ENCODE measurements around the gene GLOD5. TPM values are rescaled to one million over a fixed set of nuclear protein-coding genes. Genes with fewer than 3 reads are reported as not detected.

Gene GLOD5
- total RNA-seq, 2 donors from 2014 or later = 4.0 to 9.0 TPM

GRCh38 chrX:48786825-48787504 is 25.4 kb downstream of the GLOD5 start:
- Histone ChIP-seq H3K4me3 (no peak overlapping the region), H3K9ac (ENCODE audit: low read depth in 2 of 2, low read length in 2 of 2) (no peak overlapping the region), H3K36me3 (no peaks in the 10 kb centered on the region), H3K27ac (no peak overlapping the region), H3K9me3 (no peaks in the 10 kb centered on the region), H3K4me1 (no peaks in the 10 kb centered on the region), H3K27me3 (peaks cover 4% of the 10 kb centered on the region)
- TF ChIP-seq, protein P1, sequence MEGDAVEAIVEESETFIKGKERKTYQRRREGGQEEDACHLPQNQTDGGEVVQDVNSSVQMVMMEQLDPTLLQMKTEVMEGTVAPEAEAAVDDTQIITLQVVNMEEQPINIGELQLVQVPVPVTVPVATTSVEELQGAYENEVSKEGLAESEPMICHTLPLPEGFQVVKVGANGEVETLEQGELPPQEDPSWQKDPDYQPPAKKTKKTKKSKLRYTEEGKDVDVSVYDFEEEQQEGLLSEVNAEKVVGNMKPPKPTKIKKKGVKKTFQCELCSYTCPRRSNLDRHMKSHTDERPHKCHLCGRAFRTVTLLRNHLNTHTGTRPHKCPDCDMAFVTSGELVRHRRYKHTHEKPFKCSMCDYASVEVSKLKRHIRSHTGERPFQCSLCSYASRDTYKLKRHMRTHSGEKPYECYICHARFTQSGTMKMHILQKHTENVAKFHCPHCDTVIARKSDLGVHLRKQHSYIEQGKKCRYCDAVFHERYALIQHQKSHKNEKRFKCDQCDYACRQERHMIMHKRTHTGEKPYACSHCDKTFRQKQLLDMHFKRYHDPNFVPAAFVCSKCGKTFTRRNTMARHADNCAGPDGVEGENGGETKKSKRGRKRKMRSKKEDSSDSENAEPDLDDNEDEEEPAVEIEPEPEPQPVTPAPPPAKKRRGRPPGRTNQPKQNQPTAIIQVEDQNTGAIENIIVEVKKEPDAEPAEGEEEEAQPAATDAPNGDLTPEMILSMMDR (IDR thresholded peaks at IDR 0.05) = no peak
- intact Hi-C loops (cut with DNase I) = no loop called here
- DNase-seq = no peak

DNA sequence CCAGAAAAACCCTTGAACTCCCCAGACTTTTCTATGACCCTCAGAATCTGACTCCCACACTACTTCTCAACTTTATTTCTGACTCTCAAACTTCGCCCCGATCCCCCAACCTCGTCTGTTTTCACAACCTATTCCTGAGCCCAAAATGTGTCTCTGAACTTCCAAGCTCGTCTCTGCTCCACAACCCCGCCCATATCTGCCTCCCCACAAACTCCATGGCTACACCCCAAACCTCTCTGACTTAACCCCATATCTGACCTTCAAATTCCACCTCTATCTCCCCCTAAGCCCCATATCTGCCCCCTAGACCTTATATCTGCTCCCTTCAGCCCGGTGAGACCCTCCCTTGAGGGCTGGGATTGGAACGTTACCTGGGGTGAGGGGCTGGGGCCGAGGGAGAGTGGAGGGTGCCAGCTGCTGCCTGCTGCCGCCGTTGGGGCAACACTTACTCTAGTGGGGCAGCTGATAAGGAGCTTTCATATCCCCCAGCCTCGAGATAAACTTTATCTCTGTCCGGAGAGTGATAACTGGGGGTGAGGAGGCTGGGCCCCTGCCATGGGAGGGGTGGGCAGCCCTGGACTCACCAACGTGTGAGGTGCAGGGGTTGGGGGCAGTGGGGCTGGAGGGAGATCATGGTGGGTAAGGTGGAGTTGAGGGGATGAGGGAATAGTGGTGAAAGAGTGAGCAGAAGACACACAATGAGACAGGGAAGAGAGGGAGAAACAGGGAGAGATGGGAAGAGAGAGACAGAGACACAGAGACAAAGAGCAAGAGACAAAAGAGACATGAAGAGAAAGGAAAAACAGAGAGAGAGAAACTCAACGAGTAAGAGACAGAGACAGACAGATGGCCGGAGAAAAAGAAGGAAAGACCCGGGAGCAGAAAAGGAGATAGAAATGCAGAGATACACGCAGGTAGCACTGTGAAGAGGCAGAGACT is 26.2 kb downstream of the GLOD5 start:
- H3K9me3 ChIP-seq = no peaks in the 10 kb centered on the region
- no peak for DNase-seq
- TF ChIP-seq, protein P1 (IDR thresholded peaks at IDR 0.05) = no peak
- no peak overlapping the region for H3K9ac ChIP-seq (ENCODE audit: low read depth in 2 of 2, low read length in 2 of 2)
- H3K27ac ChIP-seq = no peak overlapping the region
- no peak overlapping the region for H3K4me3 ChIP-seq
- H3K4me1 ChIP-seq = no peaks in the 10 kb centered on the region
- H3K36me3 ChIP-seq = no peaks in the 10 kb centered on the region
- peaks cover 4% of the 10 kb centered on the region for H3K27me3 ChIP-seq
- intact Hi-C loops (cut with DNase I) = no loop called here

DNA sequence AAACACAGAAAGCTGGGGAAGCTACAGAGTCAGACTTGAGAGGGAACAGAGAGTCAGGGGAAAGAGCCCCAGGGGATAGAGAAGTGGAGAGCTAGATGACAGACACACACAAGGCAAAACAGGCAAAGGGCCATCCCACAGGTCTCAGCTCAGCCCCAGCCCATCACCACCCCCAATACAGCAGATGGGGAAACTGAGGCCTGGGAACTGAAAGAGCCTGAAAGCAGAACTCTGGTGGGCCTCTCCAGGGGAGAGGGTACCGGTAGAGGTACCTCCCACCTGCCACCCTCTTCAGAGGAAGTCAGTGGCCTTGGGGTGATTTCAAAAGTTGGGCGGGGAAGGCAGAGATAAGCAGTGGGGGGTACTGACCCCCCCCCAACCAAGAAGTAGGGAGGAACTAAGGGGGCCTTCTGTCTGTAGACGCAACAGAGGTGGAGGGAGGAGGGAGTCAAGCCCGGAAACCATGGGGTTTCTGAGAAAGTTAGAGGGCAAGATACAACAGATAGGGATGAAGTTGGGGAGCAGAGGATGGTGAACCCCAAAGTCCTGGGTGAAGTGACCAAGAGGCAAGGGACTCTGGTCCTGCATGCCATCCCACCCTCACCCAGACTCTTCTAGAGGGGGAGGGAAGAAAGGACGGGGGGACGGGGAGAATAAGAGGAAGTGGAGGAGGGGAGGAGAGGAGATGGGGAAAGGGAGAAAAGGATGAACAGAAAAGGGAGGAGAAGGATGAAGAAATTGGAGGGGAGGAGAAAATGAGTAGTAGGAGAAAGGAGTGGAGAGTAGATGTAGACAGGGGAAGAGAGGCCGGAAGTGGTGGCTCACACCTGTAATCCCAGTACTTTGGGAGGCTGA is 28.0 kb downstream of the GLOD5 start:
- Histone ChIP-seq H3K27ac (no peak overlapping the region), H3K36me3 (no peaks in the 10 kb centered on the region), H3K4me3 (no peak overlapping the region), H3K27me3 (peaks cover 4% of the 10 kb centered on the region), H3K4me1 (no peaks in the 10 kb centered on the region), H3K9ac (ENCODE audit: low read depth in 2 of 2, low read length in 2 of 2) (no peak overlapping the region), H3K9me3 (no peaks in the 10 kb centered on the region)
- TF ChIP-seq, protein P1 (IDR thresholded peaks at IDR 0.05) = no peak
- no peak for DNase-seq
- intact Hi-C loops (cut with DNase I) = no loop called here

GRCh38 chrX:48790477-48790876 is 28.9 kb downstream of the GLOD5 start:
- no peaks in the 10 kb centered on the region for H3K9me3 ChIP-seq
- no peak overlapping the region for H3K9ac ChIP-seq (ENCODE audit: low read depth in 2 of 2, low read length in 2 of 2)
- DNase-seq = no peak
- no peaks in the 10 kb centered on the region for H3K36me3 ChIP-seq
- intact Hi-C loops (cut with DNase I) = no loop called here
- TF ChIP-seq, protein P1 (IDR thresholded peaks at IDR 0.05) = no peak
- no peak overlapping the region for H3K4me3 ChIP-seq
- no peaks in the 10 kb centered on the region for H3K4me1 ChIP-seq
- H3K27me3 ChIP-seq = peaks cover 4% of the 10 kb centered on the region
- no peak overlapping the region for H3K27ac ChIP-seq
